OCI-LY7 (cell line): ENCODE data around the gene TMPRSS11F. TPM values are rescaled to one million over a fixed set of nuclear protein-coding genes. Genes with fewer than 3 reads are reported as not detected.

Source experiments
- Bru-seq: library from RNA; stranded (reverse); fragments of 400-500 nt; gene quantifications from one replicate; lab custom pipeline; 2021; lab: Mats Ljungman, UMichigan
- BruChase-seq, 2 experiments: library from RNA; stranded (reverse); fragments of 400-500 nt; gene quantifications; one replicate each; lab custom pipeline; 2021; lab: Mats Ljungman, UMichigan
- BruUV-seq: library from RNA; stranded (reverse); fragments of 400-500 nt; replicated peaks from 2 replicates; lab custom pipeline; 2021; lab: Mats Ljungman, UMichigan
- CTCF ChIA-PET: fragments of 300-600 bp; sonication (Branson Sonifier 250); formaldehyde crosslinking; loops from one replicate; lab custom pipeline; 2022; ENCODE audit warnings: antibody characterized with exemption; ENCODE audit not compliant: unreplicated experiment; lab: Charles Lee
- POLR2A ChIA-PET: fragments of 300-600 bp; sonication (Branson Sonifier 250); formaldehyde crosslinking; loops from one replicate; lab custom pipeline; 2022; ENCODE audit warnings: antibody characterized with exemption; lab: Charles Lee
- DNase-seq: peaks from one replicate; pipeline ENCODE4 v3.0.0-alpha.2; 2015; ENCODE audit warnings: low spot score
- H2AFZ ChIP-seq: fragments of 200-600 bp; sonication (generic), shearing (Covaris generic); 2 replicates; pipeline ENCODE4 v1.6.1; 2014; ENCODE audit warnings: mild to moderate bottlenecking, antibody characterized with exemption, low read length, moderate library complexity
- H3K27ac ChIP-seq: fragments of 200-600 bp; sonication (generic); 2 replicates; pipeline ENCODE4 v1.5.1; 2014; ENCODE audit warnings: mixed run types, low read depth, mild to moderate bottlenecking, moderate library complexity, low read length, inconsistent platforms; ENCODE audit not compliant: poor library complexity, severe bottlenecking
- H3K36me3 ChIP-seq: fragments of 200-600 bp; sonication (generic); 2 replicates; pipeline ENCODE4 v1.6.1; 2014; ENCODE audit warnings: mild to moderate bottlenecking, antibody characterized with exemption, low read length, moderate library complexity, mixed read lengths; ENCODE audit not compliant: insufficient read depth
- H3K4me1 ChIP-seq: fragments of 200-600 bp; sonication (generic); 2 replicates; pipeline ENCODE4 v1.5.1; 2014; ENCODE audit warnings: mild to moderate bottlenecking, low read length; ENCODE audit not compliant: insufficient read depth, poor library complexity, severe bottlenecking
- H3K4me2 ChIP-seq: fragments of 200-600 bp; sonication (generic); 2 replicates; pipeline ENCODE4 v1.6.1; 2014; ENCODE audit warnings: mild to moderate bottlenecking, low read length
- H3K4me3 ChIP-seq: fragments of 200-600 bp; sonication (generic); 2 replicates; pipeline ENCODE4 v1.5.1; 2014; ENCODE audit warnings: mild to moderate bottlenecking, low read depth, low read length; ENCODE audit not compliant: poor library complexity, severe bottlenecking
- H3K79me2 ChIP-seq: fragments of 200-600 bp; sonication (generic); 2 replicates; pipeline ENCODE4 v1.6.1; 2016; ENCODE audit warnings: low read depth, mild to moderate bottlenecking, low read length, moderate library complexity, mixed read lengths; ENCODE audit not compliant: insufficient read depth
- H3K9me2 ChIP-seq: fragments of 200-600 bp; sonication (generic); 2 replicates; pipeline ENCODE4 v1.6.1; 2016; ENCODE audit warnings: mild to moderate bottlenecking, low read length, mixed read lengths; ENCODE audit not compliant: insufficient read depth
- H3K9me3 ChIP-seq: fragments of 200-600 bp; sonication (generic); 2 replicates; pipeline ENCODE4 v1.6.1; 2014; ENCODE audit warnings: mild to moderate bottlenecking, mixed run types, low read length, mixed read lengths
- H4K20me1 ChIP-seq: fragments of 200-600 bp; sonication (generic); 2 replicates; pipeline ENCODE4 v1.6.1; 2014; ENCODE audit warnings: mild to moderate bottlenecking, antibody characterized with exemption, low read length, moderate library complexity, mixed read lengths; ENCODE audit not compliant: insufficient read depth
- EZH2phosphoT487 ChIP-seq: fragments of 200-600 bp; sonication (generic); IDR thresholded peaks from 2 replicates; pipeline ENCODE4 v1.6.1; 2018; ENCODE audit warnings: low read depth, borderline replicate concordance, mild to moderate bottlenecking, mixed run types, antibody characterized with exemption, low read length, moderate library complexity, mixed read lengths
- intact Hi-C: fragments of 100-400 bp; cut with micrococcal nuclease; formaldehyde crosslinking; loops from one replicate; pipeline ENCODE4 v1.10.0; 2022; ENCODE audit not compliant: unreplicated experiment
- long read RNA-seq: library from polyadenylated mRNA; stranded (forward); transcript quantifications from one replicate; pipeline ENCODE4 v2.0.0, GENCODE V29; 2022
- total RNA-seq, 2 experiments: library from RNA; depleted of rRNA in 1 of 2; stranded (reverse); fragments of >200 nt in 1 of 2; shearing (Covaris generic) in 1 of 2; gene quantifications; 2 replicates each; pipeline ENCODE4 v1.2.3, GENCODE V29; 2014 to 2022
- TF ChIP-seq, protein P1 (sequence below): fragments of 200-600 bp; sonication (generic); conservative IDR thresholded peaks from 2 replicates; pipeline ENCODE4 v1.5.1; 2014; ENCODE audit warnings: mild to moderate bottlenecking, antibody characterized with exemption, low read length, moderate library complexity, mixed read lengths

TMPRSS11F gene
- total RNA-seq (2014; rRNA removed; shearing (Covaris generic)) = not detected in 2 replicates
- total RNA-seq (2022) = not detected in 2 replicates
- not detected for Bru-seq, nascent RNA
- BruChase-seq, experiment 1, labeled RNA remaining after a 6-hour chase = not detected
- BruChase-seq, experiment 2, labeled RNA remaining after a 2-hour chase = percentile 1 among the genes with signal in this experiment
- long read RNA-seq = 0 reads

DNA sequence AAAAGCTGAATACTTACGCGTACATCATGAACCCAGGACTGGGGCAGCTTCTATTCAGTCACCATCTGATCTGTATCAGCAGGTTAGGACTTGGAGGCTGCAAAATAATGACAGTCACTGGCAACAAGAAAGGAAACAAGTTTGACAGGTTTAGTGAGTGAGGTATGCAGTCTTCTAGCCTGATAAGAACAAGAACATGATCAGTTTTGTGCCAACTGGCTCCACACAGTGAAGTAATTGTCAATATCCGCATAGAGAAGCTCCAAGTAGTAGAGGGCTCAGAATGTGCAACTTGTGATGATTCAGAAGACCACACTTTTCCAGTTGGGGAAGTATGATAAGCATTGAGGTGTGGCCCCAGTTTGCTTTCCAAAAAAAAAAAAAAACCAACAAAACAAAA lies at the start of gene TMPRSS11F:
TMPRSS11F (minus strand) TSS at position 77 of the 400 bp plus-strand sequence; CDS start at position 28, 49 bp downstream.
- no peaks in the 10 kb centered on the region for H3K36me3 ChIP-seq
- CTCF ChIA-PET = no interaction called here
- intact Hi-C loops = no loop called here
- no peak within 1 kb of the TSS for H3K4me2 ChIP-seq
- H3K4me1 ChIP-seq = no peaks in the 10 kb centered on the region
- TF ChIP-seq EZH2phosphoT487 = no peak
- TF ChIP-seq, protein P1, sequence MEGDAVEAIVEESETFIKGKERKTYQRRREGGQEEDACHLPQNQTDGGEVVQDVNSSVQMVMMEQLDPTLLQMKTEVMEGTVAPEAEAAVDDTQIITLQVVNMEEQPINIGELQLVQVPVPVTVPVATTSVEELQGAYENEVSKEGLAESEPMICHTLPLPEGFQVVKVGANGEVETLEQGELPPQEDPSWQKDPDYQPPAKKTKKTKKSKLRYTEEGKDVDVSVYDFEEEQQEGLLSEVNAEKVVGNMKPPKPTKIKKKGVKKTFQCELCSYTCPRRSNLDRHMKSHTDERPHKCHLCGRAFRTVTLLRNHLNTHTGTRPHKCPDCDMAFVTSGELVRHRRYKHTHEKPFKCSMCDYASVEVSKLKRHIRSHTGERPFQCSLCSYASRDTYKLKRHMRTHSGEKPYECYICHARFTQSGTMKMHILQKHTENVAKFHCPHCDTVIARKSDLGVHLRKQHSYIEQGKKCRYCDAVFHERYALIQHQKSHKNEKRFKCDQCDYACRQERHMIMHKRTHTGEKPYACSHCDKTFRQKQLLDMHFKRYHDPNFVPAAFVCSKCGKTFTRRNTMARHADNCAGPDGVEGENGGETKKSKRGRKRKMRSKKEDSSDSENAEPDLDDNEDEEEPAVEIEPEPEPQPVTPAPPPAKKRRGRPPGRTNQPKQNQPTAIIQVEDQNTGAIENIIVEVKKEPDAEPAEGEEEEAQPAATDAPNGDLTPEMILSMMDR = no peak
- H4K20me1 ChIP-seq = no peaks in the 10 kb centered on the region
- H2AFZ ChIP-seq = no peak within 1 kb of the TSS
- H3K79me2 ChIP-seq = no peaks in the 10 kb centered on the region
- H3K4me3 ChIP-seq = no peak within 1 kb of the TSS
- no TSS peak for BruUV-seq
- H3K9me2 ChIP-seq = no peaks in the 10 kb centered on the region
- no peak within 1 kb of the TSS for H3K27ac ChIP-seq
- POLR2A ChIA-PET = interaction anchor here (0.6 kb wide), 1 partner anchor 69 kb away, joined by 5 read pairs; no protein-coding TSS in a partner anchor
- no peak for DNase-seq
- H3K9me3 ChIP-seq = no peaks in the 10 kb centered on the region

- ChIA-PET CTCF (no interaction called here), POLR2A (no interaction called here)
- Histone ChIP-seq H3K4me3 (no peak overlapping the region), H3K79me2 (no peaks in the 10 kb centered on the region), H4K20me1 (no peaks in the 10 kb centered on the region), H3K9me2 (no peaks in the 10 kb centered on the region), H2AFZ (no peak overlapping the region), H3K27ac (no peak overlapping the region), H3K9me3 (no peaks in the 10 kb centered on the region), H3K4me1 (no peaks in the 10 kb centered on the region), H3K4me2 (no peak overlapping the region), H3K36me3 (no peaks in the 10 kb centered on the region)
- no TSS peak for BruUV-seq
- intact Hi-C loops = no loop called here
- TF ChIP-seq EZH2phosphoT487 = no peak
- TF ChIP-seq, protein P1 = no peak
- no peak for DNase-seq
Measured at GRCh38 chr4:68176904-68177303, 47.2 kb upstream of the TMPRSS11F start.

DNA sequence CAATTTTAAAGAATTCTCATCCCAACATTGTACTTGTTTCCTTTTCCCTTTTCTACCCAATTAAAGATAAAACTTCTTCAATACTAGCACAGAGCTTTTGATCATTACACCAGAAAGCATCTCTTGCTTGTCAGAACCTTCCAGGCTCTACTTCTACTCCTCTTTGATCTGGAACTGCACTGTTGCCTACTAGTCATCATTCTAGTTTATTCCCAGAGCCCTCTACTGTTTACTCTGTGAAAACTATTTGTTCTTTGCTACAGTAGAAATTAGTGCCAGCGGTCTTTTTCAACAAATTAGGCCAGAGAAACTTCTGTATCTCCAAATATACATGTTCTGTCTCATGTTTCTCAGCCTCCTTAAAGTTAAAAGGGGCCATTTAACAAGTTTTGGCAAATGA lies 46.8 kb upstream of the TMPRSS11F start:
- H3K4me3 ChIP-seq = no peak overlapping the region
- no peaks in the 10 kb centered on the region for H3K9me2 ChIP-seq
- peak; percentile 1 for DNase-seq
- intact Hi-C loops = no loop called here
- CTCF ChIA-PET = no interaction called here
- H3K36me3 ChIP-seq = no peaks in the 10 kb centered on the region
- no TSS peak for BruUV-seq
- no peaks in the 10 kb centered on the region for H3K4me1 ChIP-seq
- H3K4me2 ChIP-seq = no peak overlapping the region
- no peaks in the 10 kb centered on the region for H3K79me2 ChIP-seq
- TF ChIP-seq EZH2phosphoT487 = no peak
- TF ChIP-seq, protein P1 = 0 out of 2 replicates have a peak, but pooled peaks have one; percentile 28
- H3K27ac ChIP-seq = no peak overlapping the region
- no peaks in the 10 kb centered on the region for H3K9me3 ChIP-seq
- POLR2A ChIA-PET = no interaction called here
- H2AFZ ChIP-seq = no peak overlapping the region
- no peaks in the 10 kb centered on the region for H4K20me1 ChIP-seq
